ENCODE results near the gene DAPK2. TPM values are rescaled to one million over a fixed set of nuclear protein-coding genes. Genes with fewer than 3 reads are reported as not detected.

DAPK2 gene
- total and polyA plus RNA-seq, 7 experiments from 2014 or later = 0.46 to 9.3 (median 4.2) TPM; not detected in 3

DNA sequence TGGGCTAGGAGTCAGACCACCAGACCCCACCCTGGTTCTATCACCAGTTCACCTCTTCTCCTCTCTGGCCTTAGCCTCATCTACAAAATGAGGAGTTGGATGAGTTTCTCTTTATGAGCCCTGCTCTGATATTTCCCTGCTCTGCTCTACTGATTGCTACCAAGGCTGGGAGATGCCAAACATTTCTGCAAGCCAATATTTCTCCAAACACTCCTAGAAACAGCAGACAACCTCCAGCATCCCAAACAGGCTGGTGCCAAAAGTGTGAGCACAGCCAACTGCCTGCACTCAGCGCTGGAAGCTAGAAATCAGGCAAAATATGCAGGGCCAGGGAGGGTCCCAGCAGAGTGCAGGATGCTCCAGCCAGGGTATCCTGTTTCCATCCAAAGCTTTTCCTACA is 10.8 kb downstream of the DAPK2 start:
- Mint-ChIP-seq H3K27ac (no peak overlapping the region), H3K27me3 (peaks cover 0 to 3% (median 0%) of the 10 kb centered on the region in 5 donors), H3K4me3 (no peak overlapping the region), H3K9me3 (no peaks in the 10 kb centered on the region), H3K36me3 (peaks cover 0 to 3% (median 0%) of the 10 kb centered on the region in 5 donors), H3K4me1 (peaks cover 0 to 14% (median 7%) of the 10 kb centered on the region in 7 donors)
- Histone ChIP-seq H3K4me3 (ENCODE audit: low read length) (no peak overlapping the region), H3K9me3 (ENCODE audit: control insufficient read depth in 2 of 3, low read length in 3 of 3) (no peaks in the 10 kb centered on the region), H3K27me3 (ENCODE audit: control insufficient read depth in 2 of 2, insufficient read depth in 2 of 2, low read length in 2 of 2) (no peaks in the 10 kb centered on the region), H3K4me1 (ENCODE audit: control insufficient read depth in 2 of 2, insufficient read depth in 2 of 2, low read length in 2 of 2) (peaks cover 0 to 1% of the 10 kb centered on the region in 2 donors), H3K27ac (ENCODE audit: low read depth, low read length) (no peak overlapping the region), H3K36me3 (ENCODE audit: control insufficient read depth in 2 of 3, insufficient read depth in 3 of 3, low read length in 3 of 3) (no peaks in the 10 kb centered on the region)
- ChIA-PET CTCF (no interaction called here), POLR2A (no interaction called here)
- DNase-seq (no peak), ATAC-seq (no peak)
- intact Hi-C loops (cut with micrococcal nuclease) = no loop called here

DNA sequence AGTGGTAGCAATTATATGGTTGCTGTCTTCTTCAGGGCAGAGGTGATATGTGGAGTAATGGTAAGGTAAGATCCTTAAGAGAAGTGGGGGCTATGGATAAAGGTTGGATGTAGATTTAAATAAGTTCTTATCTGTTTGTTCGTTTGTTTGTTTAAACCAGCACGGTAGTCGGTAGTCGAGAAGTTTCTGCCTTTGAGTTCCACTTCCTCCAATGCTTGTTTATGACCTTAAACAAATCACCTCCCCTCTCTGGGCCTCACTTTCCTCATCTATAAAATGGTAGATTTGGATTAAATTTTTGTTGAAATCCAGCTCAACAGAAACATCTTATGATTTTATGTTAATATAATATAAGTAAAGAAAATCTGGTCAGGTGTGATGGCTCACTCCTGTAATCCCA is 11.8 kb downstream of the DAPK2 start:
- ChIA-PET CTCF (no interaction called here), POLR2A (no interaction called here)
- H3K4me3 Mint-ChIP-seq = no peak overlapping the region
- no peaks in the 10 kb centered on the region for H3K27me3 Mint-ChIP-seq
- no peak overlapping the region for H3K4me3 ChIP-seq (ENCODE audit: low read length)
- H3K27me3 ChIP-seq (ENCODE audit: control insufficient read depth in 2 of 2, insufficient read depth in 2 of 2, low read length in 2 of 2) = no peaks in the 10 kb centered on the region
- H3K9me3 ChIP-seq (ENCODE audit: control insufficient read depth in 2 of 3, low read length in 3 of 3) = no peaks in the 10 kb centered on the region
- peaks cover 0 to 14% (median 7%) of the 10 kb centered on the region in 7 donors for H3K4me1 Mint-ChIP-seq
- intact Hi-C loops (cut with micrococcal nuclease) = no loop called here
- no peak overlapping the region for H3K27ac Mint-ChIP-seq
- H3K27ac ChIP-seq (ENCODE audit: low read depth, low read length) = no peak overlapping the region
- no peaks in the 10 kb centered on the region for H3K36me3 ChIP-seq (ENCODE audit: control insufficient read depth in 2 of 3, insufficient read depth in 3 of 3, low read length in 3 of 3)
- H3K4me1 ChIP-seq (ENCODE audit: control insufficient read depth in 2 of 2, insufficient read depth in 2 of 2, low read length in 2 of 2) = peaks cover 0 to 6% of the 10 kb centered on the region in 2 donors
- no peaks in the 10 kb centered on the region for H3K9me3 Mint-ChIP-seq
- H3K36me3 Mint-ChIP-seq = peaks cover 0 to 3% (median 0%) of the 10 kb centered on the region in 5 donors
- ATAC-seq = no peak
- DNase-seq = no peak

DNA sequence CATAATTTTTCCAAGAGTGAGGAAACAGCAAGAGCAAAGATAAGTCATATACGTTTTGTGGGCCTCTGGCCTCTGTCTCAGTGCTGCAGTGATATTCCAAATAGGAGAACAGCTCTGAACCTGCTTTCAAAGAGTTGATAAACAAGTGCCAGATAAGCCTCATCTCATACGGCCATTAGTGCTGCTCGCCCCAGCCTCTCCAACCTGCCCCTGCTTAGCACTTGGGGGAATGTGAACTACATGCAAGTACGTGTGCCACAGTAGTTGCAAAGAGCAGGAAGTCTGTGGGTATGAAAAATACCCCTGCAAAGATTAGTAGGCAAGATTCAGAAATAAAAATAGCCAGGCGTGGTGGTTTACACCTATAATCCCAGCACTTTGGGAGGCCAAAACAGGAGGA is 14.0 kb downstream of the DAPK2 start:
- Histone ChIP-seq H3K27me3 (ENCODE audit: control insufficient read depth in 2 of 2, insufficient read depth in 2 of 2, low read length in 2 of 2) (no peaks in the 10 kb centered on the region), H3K27ac (ENCODE audit: low read depth, low read length) (no peak overlapping the region), H3K4me1 (ENCODE audit: control insufficient read depth in 2 of 2, insufficient read depth in 2 of 2, low read length in 2 of 2) (peaks cover 0 to 10% of the 10 kb centered on the region in 2 donors), H3K9me3 (ENCODE audit: control insufficient read depth in 2 of 3, low read length in 3 of 3) (no peaks in the 10 kb centered on the region), H3K4me3 (ENCODE audit: low read length) (no peak overlapping the region), H3K36me3 (ENCODE audit: control insufficient read depth in 2 of 3, insufficient read depth in 3 of 3, low read length in 3 of 3) (no peaks in the 10 kb centered on the region)
- Mint-ChIP-seq H3K36me3 (peaks cover 0 to 5% (median 0%) of the 10 kb centered on the region in 5 donors), H3K27me3 (no peaks in the 10 kb centered on the region), H3K4me3 (peak overlapping the region in 1 of 10 donors; percentile 28), H3K9me3 (peaks cover 0 to 2% (median 0%) of the 10 kb centered on the region in 11 donors), H3K4me1 (peaks cover 4 to 16% (median 7%) of the 10 kb centered on the region in 7 donors), H3K27ac (peak overlapping the region in 1 of 9 donors; percentile 16)
- DNase-seq (no peak), ATAC-seq (no peak)
- intact Hi-C loops (cut with micrococcal nuclease) = no loop called here
- ChIA-PET CTCF (no interaction called here), POLR2A (no interaction called here)

GRCh38 chr15:64030123-64030522 is 16.2 kb downstream of the DAPK2 start:
- POLR2A ChIA-PET = no interaction called here

DNA sequence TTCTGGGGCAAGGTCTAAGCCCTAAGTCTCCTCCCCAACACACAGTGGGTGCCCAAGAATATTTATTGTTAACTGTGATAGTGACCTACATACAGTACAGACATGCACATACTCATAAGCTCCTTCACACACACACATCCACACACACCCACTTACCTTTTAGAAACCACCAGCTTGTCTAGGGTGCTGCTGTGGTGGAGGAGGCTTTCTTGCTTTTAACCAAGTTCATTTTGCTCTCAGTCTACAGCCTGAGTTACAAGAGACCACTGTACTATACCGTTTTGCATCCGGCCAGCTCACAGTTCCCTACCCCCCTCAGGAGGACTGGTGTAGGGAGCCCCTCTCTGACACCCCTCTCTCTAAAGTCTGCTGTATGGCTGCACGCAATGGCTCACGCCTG is 16.7 kb downstream of the DAPK2 start:
- H3K36me3 Mint-ChIP-seq = peaks cover 0 to 5% (median 0%) of the 10 kb centered on the region in 5 donors
- H3K4me3 Mint-ChIP-seq = no peak overlapping the region
- no peak overlapping the region for H3K4me3 ChIP-seq (ENCODE audit: low read length)
- no peaks in the 10 kb centered on the region for H3K9me3 ChIP-seq (ENCODE audit: control insufficient read depth in 2 of 3, low read length in 3 of 3)
- DNase-seq (no peak), ATAC-seq (peak; percentile 27)
- intact Hi-C loops (cut with micrococcal nuclease) = no loop called here
- ChIA-PET CTCF (no interaction called here), POLR2A (no interaction called here)
- H3K27me3 ChIP-seq (ENCODE audit: control insufficient read depth in 2 of 2, insufficient read depth in 2 of 2, low read length in 2 of 2) = no peaks in the 10 kb centered on the region
- H3K36me3 ChIP-seq (ENCODE audit: control insufficient read depth in 2 of 3, insufficient read depth in 3 of 3, low read length in 3 of 3) = no peaks in the 10 kb centered on the region
- no peak overlapping the region for H3K27ac ChIP-seq (ENCODE audit: low read depth, low read length)
- H3K27me3 Mint-ChIP-seq = no peaks in the 10 kb centered on the region
- H3K4me1 Mint-ChIP-seq = peaks cover 4 to 20% (median 7%) of the 10 kb centered on the region in 7 donors
- H3K9me3 Mint-ChIP-seq = peaks cover 0 to 2% (median 0%) of the 10 kb centered on the region in 11 donors
- H3K4me1 ChIP-seq (ENCODE audit: control insufficient read depth in 2 of 2, insufficient read depth in 2 of 2, low read length in 2 of 2) = peaks cover 0 to 10% of the 10 kb centered on the region in 2 donors
- no peak overlapping the region for H3K27ac Mint-ChIP-seq

More at GRCh38 chr15:64030123-64030522, 16.2 kb downstream of the DAPK2 start:
- no peak overlapping the region for H3K27ac ChIP-seq (ENCODE audit: low read depth, low read length)
- H3K4me3 ChIP-seq (ENCODE audit: low read length) = no peak overlapping the region
- no peaks in the 10 kb centered on the region for H3K36me3 ChIP-seq (ENCODE audit: control insufficient read depth in 2 of 3, insufficient read depth in 3 of 3, low read length in 3 of 3)
- H3K4me1 ChIP-seq (ENCODE audit: control insufficient read depth in 2 of 2, insufficient read depth in 2 of 2, low read length in 2 of 2) = peaks cover 0 to 10% of the 10 kb centered on the region in 2 donors
- H3K9me3 ChIP-seq (ENCODE audit: control insufficient read depth in 2 of 3, low read length in 3 of 3) = no peaks in the 10 kb centered on the region
- ATAC-seq (no peak), DNase-seq (no peak)
- Mint-ChIP-seq H3K9me3 (peaks cover 0 to 2% (median 0%) of the 10 kb centered on the region in 11 donors), H3K4me3 (no peak overlapping the region), H3K4me1 (peaks cover 4 to 20% (median 7%) of the 10 kb centered on the region in 7 donors), H3K27ac (no peak overlapping the region), H3K27me3 (no peaks in the 10 kb centered on the region), H3K36me3 (peaks cover 0 to 5% (median 0%) of the 10 kb centered on the region in 5 donors)
- intact Hi-C loops (cut with micrococcal nuclease) = no loop called here
- CTCF ChIA-PET = no interaction called here
- no peaks in the 10 kb centered on the region for H3K27me3 ChIP-seq (ENCODE audit: control insufficient read depth in 2 of 2, insufficient read depth in 2 of 2, low read length in 2 of 2)

- POLR2A ChIA-PET = interaction anchor here (0.6 kb wide), 1 partner anchor 741 kb away, joined by 3 read pairs; no protein-coding TSS in a partner anchor
- no peaks in the 10 kb centered on the region for H3K36me3 ChIP-seq (ENCODE audit: control insufficient read depth in 2 of 3, insufficient read depth in 3 of 3, low read length in 3 of 3)
- no peak overlapping the region for H3K4me3 ChIP-seq (ENCODE audit: low read length)
- H3K27me3 Mint-ChIP-seq = no peaks in the 10 kb centered on the region
- peaks cover 0 to 10% of the 10 kb centered on the region in 2 donors for H3K4me1 ChIP-seq (ENCODE audit: control insufficient read depth in 2 of 2, insufficient read depth in 2 of 2, low read length in 2 of 2)
- no peaks in the 10 kb centered on the region for H3K9me3 ChIP-seq (ENCODE audit: control insufficient read depth in 2 of 3, low read length in 3 of 3)
- CTCF ChIA-PET = no interaction called here
- H3K4me3 Mint-ChIP-seq = no peak overlapping the region
- H3K4me1 Mint-ChIP-seq = peaks cover 4 to 20% (median 7%) of the 10 kb centered on the region in 7 donors
- H3K27ac Mint-ChIP-seq = peak overlapping the region in 1 of 9 donors; percentile 53
- ATAC-seq = no peak
- no peak for DNase-seq
- no peaks in the 10 kb centered on the region for H3K27me3 ChIP-seq (ENCODE audit: control insufficient read depth in 2 of 2, insufficient read depth in 2 of 2, low read length in 2 of 2)
- peaks cover 0 to 2% (median 0%) of the 10 kb centered on the region in 11 donors for H3K9me3 Mint-ChIP-seq
- intact Hi-C loops (cut with micrococcal nuclease) = no loop called here
- H3K36me3 Mint-ChIP-seq = peaks cover 0 to 5% (median 0%) of the 10 kb centered on the region in 5 donors
- H3K27ac ChIP-seq (ENCODE audit: low read depth, low read length) = no peak overlapping the region
Observed at GRCh38 chr15:64029110-64029509, 17.2 kb downstream of the DAPK2 start.

GRCh38 chr15:64026591-64026990 is 19.7 kb downstream of the DAPK2 start:
- H3K9me3 Mint-ChIP-seq = peaks cover 0 to 2% (median 0%) of the 10 kb centered on the region in 11 donors
- ATAC-seq (no peak), DNase-seq (no peak)
- Histone ChIP-seq H3K9me3 (ENCODE audit: control insufficient read depth in 2 of 3, low read length in 3 of 3) (no peaks in the 10 kb centered on the region), H3K36me3 (ENCODE audit: control insufficient read depth in 2 of 3, insufficient read depth in 3 of 3, low read length in 3 of 3) (no peaks in the 10 kb centered on the region), H3K4me1 (ENCODE audit: control insufficient read depth in 2 of 2, insufficient read depth in 2 of 2, low read length in 2 of 2) (peaks cover 0 to 10% of the 10 kb centered on the region in 2 donors), H3K4me3 (ENCODE audit: low read length) (no peak overlapping the region), H3K27ac (ENCODE audit: low read depth, low read length) (no peak overlapping the region), H3K27me3 (ENCODE audit: control insufficient read depth in 2 of 2, insufficient read depth in 2 of 2, low read length in 2 of 2) (no peaks in the 10 kb centered on the region)
- H3K27me3 Mint-ChIP-seq = no peaks in the 10 kb centered on the region
- ChIA-PET CTCF (no interaction called here), POLR2A (no interaction called here)
- intact Hi-C loops (cut with micrococcal nuclease) = no loop called here
- no peak overlapping the region for H3K4me3 Mint-ChIP-seq
- H3K36me3 Mint-ChIP-seq = peaks cover 0 to 8% (median 0%) of the 10 kb centered on the region in 5 donors
- H3K27ac Mint-ChIP-seq = no peak overlapping the region
- peaks cover 0 to 16% (median 4%) of the 10 kb centered on the region in 7 donors for H3K4me1 Mint-ChIP-seq

All from naive thymus-derived CD4-positive, alpha-beta T cell (primary cell).